Thymus (tissue), 11 donors: ENCODE results near the gene PLXNA3. TPM values are rescaled to one million over a fixed set of nuclear protein-coding genes. Genes with fewer than 3 reads are reported as not detected.

Source experiments
- DNase-seq, 9 donors: peaks; one replicate each; pipeline ENCODE4 v3.0.0-alpha.2; 2013; ENCODE audit warnings: low spot score in 9 of 9, low read depth in 6 of 9, missing footprints in 1 of 9
- H3K27ac ChIP-seq, 2 donors: one replicate each; pipeline ENCODE4 v1.5.1; 2013; ENCODE audit warnings: control low read depth in 1 of 2, low read depth in 1 of 2, low read length in 1 of 2, mild to moderate bottlenecking in 1 of 2, moderate library complexity in 1 of 2
- H3K27me3 ChIP-seq, 2 donors: one replicate each; pipeline ENCODE4 v1.5.1; 2013; ENCODE audit warnings: low read length in 1 of 2; ENCODE audit not compliant: control insufficient read depth in 2 of 2, insufficient read depth in 1 of 2
- H3K36me3 ChIP-seq, 2 donors: one replicate each; pipeline ENCODE4 v1.5.1; 2013; ENCODE audit warnings: low read length in 1 of 2, mild to moderate bottlenecking in 1 of 2, moderate library complexity in 1 of 2; ENCODE audit not compliant: control insufficient read depth in 2 of 2, insufficient read depth in 2 of 2
- H3K4me1 ChIP-seq, 2 donors: one replicate each; pipeline ENCODE4 v1.5.1; 2013; ENCODE audit warnings: low read length in 2 of 2; ENCODE audit not compliant: control insufficient read depth in 2 of 2, insufficient read depth in 2 of 2
- H3K4me3 ChIP-seq, 2 donors: one replicate each; pipeline ENCODE4 v1.5.1; 2013; ENCODE audit warnings: low read length in 2 of 2, control low read depth in 1 of 2, mild to moderate bottlenecking in 1 of 2
- H3K9me3 ChIP-seq, 2 donors: one replicate each; pipeline ENCODE4 v1.5.1; 2013; ENCODE audit warnings: low read length in 1 of 2, mild to moderate bottlenecking in 1 of 2; ENCODE audit not compliant: control insufficient read depth in 2 of 2, insufficient read depth in 1 of 2
- WGBS: extraction: QIAGEN DNeasy Blood & Tissue Kit; methylation state at CpG from one replicate; pipeline ENCODE4 v1.1.7; 2013; 5-methylcytosine and 5-hydroxymethylcytosine counted together
- polyA plus RNA-seq: library from polyadenylated mRNA; stranded (reverse); fragments of 200-250 nt; gene quantifications from one replicate; pipeline ENCODE4 v1.2.3, GENCODE V29; 2013
- total RNA-seq: library from RNA; stranded (reverse); fragments of 120-200 nt; gene quantifications from one replicate; pipeline ENCODE4 v1.2.4, GENCODE V29; 2013
- donor health status: healthy.

Gene PLXNA3
- total and polyA plus RNA-seq, 2 donors: 2.2 to 14.3 TPM

DNA sequence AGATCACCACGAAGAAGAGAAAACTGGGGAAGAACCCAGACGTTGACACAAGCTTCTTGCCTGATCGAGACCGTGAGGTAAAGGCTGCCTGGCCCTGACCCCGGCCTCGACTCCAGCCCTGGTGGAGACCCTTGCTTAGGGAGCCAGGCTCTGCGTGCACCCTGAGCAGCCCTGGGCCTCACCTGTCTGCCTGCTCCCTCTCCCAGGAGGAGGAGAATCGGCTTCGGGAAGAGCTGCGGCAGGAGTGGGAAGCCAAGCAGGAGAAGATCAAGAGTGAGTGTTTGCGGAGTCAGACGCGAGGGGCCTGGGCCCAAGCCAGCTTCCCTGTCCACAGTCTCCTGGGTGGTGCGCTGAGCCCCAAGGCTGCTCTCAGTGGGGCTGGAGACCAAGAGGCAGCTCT is 9.6 kb upstream of the PLXNA3 start:
- DNase-seq: no peak
- no peaks in the 10 kb centered on the region for H3K27me3 ChIP-seq

DNA sequence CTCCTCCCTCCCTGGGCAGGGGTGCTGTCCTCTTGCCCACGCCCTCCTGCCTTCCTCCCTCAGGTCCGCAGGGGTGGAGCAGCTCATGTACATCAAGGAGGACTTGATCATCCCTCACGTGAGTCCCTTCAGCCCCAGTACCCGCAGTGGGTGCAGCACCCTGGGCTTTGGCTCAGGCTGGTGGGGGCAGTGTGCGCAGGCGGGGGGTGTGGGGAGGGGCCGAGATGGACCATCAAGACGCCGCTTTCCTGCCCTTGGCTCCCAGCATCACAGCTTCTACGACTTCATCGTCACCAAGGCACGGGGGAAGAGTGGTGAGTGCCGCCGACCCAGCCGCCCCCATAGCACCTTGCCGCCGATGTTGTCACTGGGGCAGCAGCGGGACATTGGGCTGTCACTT is 8.5 kb upstream of the PLXNA3 start:
- Histone ChIP-seq H3K27me3 (no peaks in the 10 kb centered on the region), H3K4me1 (peaks cover 0 to 2% of the 10 kb centered on the region in 2 donors), H3K4me3 (no peak overlapping the region), H3K27ac (no peak overlapping the region), H3K9me3 (no peaks in the 10 kb centered on the region), H3K36me3 (peaks cover 12 to 23% of the 10 kb centered on the region in 2 donors)
- no peak for DNase-seq
- 97% methylated on average over 18 of the region's 18 CpGs for WGBS

More for the DNA sequence above, 9.6 kb upstream of the PLXNA3 start:
- Histone ChIP-seq H3K36me3 (peaks cover 12 to 23% of the 10 kb centered on the region in 2 donors), H3K27ac (no peak overlapping the region), H3K4me1 (peaks cover 4 to 9% of the 10 kb centered on the region in 2 donors), H3K9me3 (no peaks in the 10 kb centered on the region), H3K4me3 (no peak overlapping the region)
- WGBS: 97% methylated on average over 14 of the region's 14 CpGs

DNA sequence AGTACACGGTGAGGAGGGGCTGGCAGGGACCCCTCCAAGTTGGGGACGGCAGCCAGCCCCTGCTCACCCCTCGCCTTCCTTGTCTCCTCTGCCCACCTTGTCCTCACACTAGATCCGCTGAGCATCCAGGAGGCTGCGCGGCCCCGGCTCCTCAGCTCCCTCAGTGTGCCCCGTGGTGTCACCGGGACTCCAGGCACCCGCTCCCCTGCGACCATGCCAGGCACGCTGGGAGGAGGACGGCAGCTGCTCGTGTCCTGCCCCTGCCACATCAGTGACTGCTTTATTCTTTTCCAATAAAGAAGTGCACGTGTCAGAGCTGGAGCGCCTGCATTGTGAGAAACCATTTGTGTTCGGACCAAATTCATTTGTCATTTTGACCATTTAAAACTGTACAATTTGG is 7.8 kb upstream of the PLXNA3 start:
- 96% methylated on average over 17 of the region's 17 CpGs for WGBS

DNA sequence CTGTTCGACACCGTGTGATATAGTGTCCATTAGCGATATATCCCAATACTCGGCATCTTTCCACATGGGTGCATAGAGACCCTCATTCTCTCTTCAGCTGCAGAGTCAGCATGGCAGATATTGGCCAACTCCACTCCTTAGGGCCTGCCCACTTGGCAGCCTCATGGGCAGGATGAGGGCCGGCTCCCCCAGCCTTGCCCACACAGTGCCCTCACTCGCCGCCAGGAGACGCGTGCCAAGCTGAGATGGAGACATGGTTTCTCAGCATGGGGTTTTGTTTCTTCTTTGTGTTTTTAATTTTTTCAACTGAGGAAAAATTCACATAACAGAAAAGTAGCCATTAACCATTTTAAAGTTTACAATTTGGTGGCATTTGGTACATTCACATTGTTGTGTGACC is 5.3 kb upstream of the PLXNA3 start:
- no peak for DNase-seq
- H3K4me1 ChIP-seq: no peaks in the 10 kb centered on the region
- H3K9me3 ChIP-seq: peaks cover 0 to 4% of the 10 kb centered on the region in 2 donors
- peaks cover 12 to 23% of the 10 kb centered on the region in 2 donors for H3K36me3 ChIP-seq
- WGBS: 98% methylated on average over 9 of the region's 9 CpGs
- H3K27ac ChIP-seq: no peak overlapping the region
- H3K4me3 ChIP-seq: no peak overlapping the region
- peaks cover 0 to 3% of the 10 kb centered on the region in 2 donors for H3K27me3 ChIP-seq

More for the DNA sequence above, 7.8 kb upstream of the PLXNA3 start:
- H3K4me3 ChIP-seq: no peak overlapping the region
- H3K36me3 ChIP-seq: peaks cover 12 to 23% of the 10 kb centered on the region in 2 donors
- no peak overlapping the region for H3K27ac ChIP-seq
- H3K4me1 ChIP-seq: no peaks in the 10 kb centered on the region
- no peaks in the 10 kb centered on the region for H3K27me3 ChIP-seq
- H3K9me3 ChIP-seq: no peaks in the 10 kb centered on the region
- no peak for DNase-seq

DNA sequence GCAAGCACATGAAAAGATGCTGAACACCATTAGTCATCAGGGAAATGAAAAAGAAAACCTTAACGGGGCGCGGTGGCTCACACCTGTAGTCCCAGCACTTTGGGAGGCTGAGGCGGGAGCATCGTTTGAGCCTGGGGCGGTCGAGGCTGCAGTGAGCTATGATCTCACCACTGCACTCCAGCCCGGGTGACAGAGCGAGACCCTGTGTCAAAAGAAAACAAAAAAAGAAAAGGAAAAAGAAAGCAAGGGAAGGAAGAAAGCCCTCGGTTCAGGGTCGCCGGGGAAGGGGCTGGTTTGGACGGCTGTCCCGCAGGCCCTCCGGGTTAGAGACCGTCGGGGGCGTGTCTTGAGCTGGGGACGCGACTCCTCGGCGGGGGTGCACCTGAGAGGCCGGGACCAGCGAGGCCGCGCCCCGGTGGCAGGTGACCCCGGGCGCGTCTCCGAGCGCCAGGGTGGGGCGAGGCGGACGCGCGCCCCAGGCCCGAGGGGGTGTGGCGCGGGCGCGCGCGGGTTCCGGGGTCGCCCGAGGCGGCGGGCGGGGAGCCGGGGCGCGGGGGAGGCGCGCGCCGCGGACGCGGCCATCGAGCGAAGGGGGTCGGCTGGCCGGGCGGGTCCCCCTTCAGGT is 478 bp upstream of the PLXNA3 start:
- H3K4me1 ChIP-seq: peaks cover 2 to 5% of the 10 kb centered on the region in 2 donors
- peak in 5 of 9 donors; percentile 39 to 67 (median 60) for DNase-seq
- peak overlapping the region in 1 of 2 donors; percentile 74 for H3K27ac ChIP-seq
- peak overlapping the region; percentile 45 to 66 for H3K4me3 ChIP-seq
- peaks cover 0 to 8% of the 10 kb centered on the region in 2 donors for H3K27me3 ChIP-seq
- WGBS: 5% methylated on average over 65 of the region's 65 CpGs
- peaks cover 0 to 13% of the 10 kb centered on the region in 2 donors for H3K36me3 ChIP-seq
- peaks cover 0 to 4% of the 10 kb centered on the region in 2 donors for H3K9me3 ChIP-seq

DNA sequence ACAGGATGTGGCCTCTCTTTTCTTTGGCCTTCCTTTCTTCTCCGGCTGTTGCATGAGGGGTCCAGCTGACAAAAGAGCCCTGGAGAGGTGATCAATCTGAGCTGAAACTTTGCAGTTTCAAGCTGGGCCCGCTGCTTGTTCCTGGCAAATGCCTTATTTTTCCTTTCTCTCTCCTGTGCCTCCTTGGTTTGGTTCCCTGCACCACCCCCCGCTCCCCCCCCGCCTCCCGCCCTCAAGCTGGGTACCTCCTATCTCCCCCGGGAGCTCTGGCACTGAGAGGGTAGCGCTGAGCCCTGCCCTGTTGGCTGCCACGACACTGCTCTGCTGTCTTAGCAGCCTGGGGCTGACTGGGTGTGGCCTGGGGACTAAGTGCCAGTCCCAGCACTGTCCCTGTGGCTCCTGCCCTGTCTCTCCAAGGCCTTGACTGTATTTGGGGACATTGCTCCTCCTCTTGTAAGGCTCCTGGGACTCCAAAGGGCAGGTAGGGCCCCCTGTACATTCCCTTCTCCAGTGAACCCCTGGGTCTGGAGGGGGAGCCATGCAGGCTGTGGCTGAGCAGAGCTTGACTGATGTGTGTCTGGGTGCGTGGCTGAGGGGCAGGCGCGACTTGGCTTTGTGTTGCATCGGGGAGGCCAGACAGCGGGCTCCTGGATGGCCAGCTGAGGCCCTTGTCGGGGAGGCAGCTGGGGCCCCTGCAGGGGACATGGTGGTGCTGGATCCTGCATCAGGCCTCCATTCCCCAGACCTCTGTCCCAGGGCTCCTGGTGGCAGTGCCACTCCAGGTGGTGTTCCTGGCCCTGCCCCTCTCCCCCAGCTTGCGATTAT is 1.1 kb downstream of the PLXNA3 start:
- peaks cover 2 to 5% of the 10 kb centered on the region in 2 donors for H3K4me1 ChIP-seq
- H3K4me3 ChIP-seq: peak overlapping the region; percentile 42 to 66
- peaks cover 0 to 4% of the 10 kb centered on the region in 2 donors for H3K9me3 ChIP-seq
- no peak overlapping the region for H3K27ac ChIP-seq
- H3K36me3 ChIP-seq: peaks cover 0 to 13% of the 10 kb centered on the region in 2 donors
- 73% methylated on average over 15 of the region's 15 CpGs for WGBS
- DNase-seq: peak in 1 of 9 donors; percentile 9
- peaks cover 0 to 8% of the 10 kb centered on the region in 2 donors for H3K27me3 ChIP-seq

DNA sequence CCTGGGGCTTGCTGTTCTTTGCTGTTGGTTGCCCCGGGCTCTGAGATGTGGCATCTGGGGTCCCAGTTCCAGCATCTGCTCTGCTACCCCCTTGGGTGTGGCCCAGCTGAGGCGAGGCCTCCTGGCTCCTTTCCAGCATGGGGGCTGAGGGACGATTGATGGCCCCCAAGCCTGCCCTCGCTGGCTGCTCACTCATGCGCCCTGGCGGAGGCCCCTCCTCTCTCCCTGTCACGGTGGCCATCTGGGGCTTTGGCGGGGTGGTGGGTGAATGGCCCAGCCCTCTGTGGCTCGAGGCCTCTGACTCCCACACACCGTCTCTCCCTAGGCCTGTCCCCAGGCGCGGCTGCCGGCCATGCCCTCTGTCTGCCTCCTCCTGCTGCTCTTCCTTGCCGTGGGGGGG is 1.8 kb downstream of the PLXNA3 start:
- Histone ChIP-seq H3K27me3 (peaks cover 0 to 8% of the 10 kb centered on the region in 2 donors), H3K4me3 (no peak overlapping the region), H3K4me1 (peaks cover 2 to 5% of the 10 kb centered on the region in 2 donors), H3K36me3 (peaks cover 0 to 18% of the 10 kb centered on the region in 2 donors), H3K27ac (no peak overlapping the region), H3K9me3 (peaks cover 0 to 7% of the 10 kb centered on the region in 2 donors)
- 88% methylated on average over 14 of the region's 14 CpGs for WGBS
- DNase-seq: no peak

DNA sequence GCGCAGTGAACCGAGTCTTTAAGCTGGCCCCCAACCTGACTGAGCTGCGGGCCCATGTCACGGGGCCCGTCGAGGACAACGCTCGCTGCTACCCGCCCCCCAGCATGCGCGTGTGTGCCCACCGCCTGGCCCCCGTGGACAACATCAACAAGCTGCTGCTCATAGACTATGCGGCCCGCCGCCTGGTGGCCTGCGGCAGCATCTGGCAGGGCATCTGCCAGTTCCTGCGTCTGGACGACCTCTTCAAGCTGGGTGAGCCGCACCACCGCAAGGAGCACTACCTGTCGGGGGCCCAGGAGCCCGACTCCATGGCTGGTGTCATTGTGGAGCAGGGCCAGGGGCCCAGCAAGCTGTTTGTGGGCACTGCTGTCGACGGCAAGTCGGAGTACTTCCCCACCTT is 2.2 kb downstream of the PLXNA3 start:
- DNase-seq: no peak
- WGBS: 96% methylated on average over 26 of the region's 26 CpGs
- peaks cover 0 to 8% of the 10 kb centered on the region in 2 donors for H3K27me3 ChIP-seq
- H3K27ac ChIP-seq: no peak overlapping the region
- no peak overlapping the region for H3K4me3 ChIP-seq
- peaks cover 2 to 5% of the 10 kb centered on the region in 2 donors for H3K4me1 ChIP-seq
- peaks cover 0 to 7% of the 10 kb centered on the region in 2 donors for H3K9me3 ChIP-seq
- peaks cover under 1 to 20% of the 10 kb centered on the region in 2 donors for H3K36me3 ChIP-seq

DNA sequence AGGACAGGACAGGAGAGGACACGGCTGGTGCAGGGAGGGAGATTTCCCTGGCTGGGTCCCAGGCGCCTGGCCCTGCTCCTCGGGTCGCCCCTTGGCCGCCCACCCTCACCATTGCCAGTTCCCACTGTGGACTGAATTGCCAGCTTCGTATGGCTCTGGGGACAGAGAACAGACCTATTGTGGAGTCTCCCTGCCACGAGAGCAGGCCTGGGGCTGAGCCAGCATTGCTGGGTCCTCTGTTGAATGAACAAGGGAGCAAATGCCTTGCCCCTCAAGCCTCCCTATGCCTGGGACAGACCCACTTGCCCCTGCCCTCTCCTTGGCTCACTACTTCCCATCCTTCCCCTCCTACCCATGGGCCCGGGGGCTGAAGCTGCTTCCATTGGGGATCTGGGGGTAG is 4.3 kb downstream of the PLXNA3 start:
- Histone ChIP-seq H3K27me3 (peaks cover 0 to 7% of the 10 kb centered on the region in 2 donors), H3K4me1 (peaks cover 2 to 5% of the 10 kb centered on the region in 2 donors), H3K27ac (no peak overlapping the region), H3K4me3 (no peak overlapping the region), H3K36me3 (peaks cover 2 to 37% of the 10 kb centered on the region in 2 donors), H3K9me3 (peaks cover 0 to 12% of the 10 kb centered on the region in 2 donors)
- no peak for DNase-seq
- WGBS: 99% methylated on average over 8 of the region's 8 CpGs
